ENCODE data around the gene WNT7A. TPM values are rescaled to one million over a fixed set of nuclear protein-coding genes. Genes with fewer than 3 reads are reported as not detected.

WNT7A gene
- total and polyA plus RNA-seq, 2 experiments from 2014 or later: not detected

DNA sequence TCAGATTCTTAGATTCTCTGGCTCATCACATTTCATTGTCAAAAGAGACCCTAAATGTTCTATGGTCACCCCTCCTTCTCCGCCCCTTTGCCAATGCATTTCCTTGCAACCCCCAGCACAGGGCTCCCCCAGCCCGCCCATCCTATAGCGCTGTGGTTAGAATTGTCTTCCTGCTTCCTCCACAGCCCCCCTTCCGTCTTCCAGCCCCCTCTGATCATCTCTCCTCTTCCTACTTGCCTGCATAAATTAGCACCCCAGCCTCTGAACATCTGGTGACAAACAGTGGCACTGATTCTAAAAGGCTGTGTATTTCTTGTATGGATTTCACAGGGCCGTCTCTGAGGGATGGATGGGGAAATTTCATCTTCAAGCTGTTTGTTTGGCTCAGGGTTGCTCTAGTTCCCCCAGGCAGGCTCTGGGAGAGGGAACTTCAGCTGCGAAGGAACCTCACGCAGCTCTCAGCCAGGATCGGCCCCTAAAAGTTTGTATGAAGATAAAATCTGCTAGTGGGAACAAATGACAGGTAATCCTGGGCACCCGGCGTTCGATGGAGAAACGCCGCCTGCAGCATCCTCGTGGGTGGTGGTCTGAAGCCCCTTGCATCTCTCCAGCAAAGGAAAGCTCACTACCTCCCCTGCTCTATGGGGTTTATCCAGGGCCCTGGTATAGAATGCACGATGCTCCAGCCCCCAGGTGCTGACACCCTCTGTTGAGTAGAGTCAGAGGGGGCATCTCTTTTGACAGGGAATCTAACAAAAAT lies 83.0 kb downstream of the WNT7A start:
- in situ Hi-C loops (cut with MboI): no loop called here
- no peak overlapping the region for H3K4me2 ChIP-seq (ENCODE audit: unreplicated experiment)
- no peak overlapping the region for H3K4me3 ChIP-seq
- no peak overlapping the region for H2AFZ ChIP-seq
- no peak overlapping the region for H3K9ac ChIP-seq
- no peak overlapping the region for H3K27ac ChIP-seq
- no peaks in the 10 kb centered on the region for H3K9me3 ChIP-seq (ENCODE audit: low read depth)
- no peaks in the 10 kb centered on the region for H3K36me3 ChIP-seq (ENCODE audit: low read depth)
- DNase-seq: no peak
- H4K20me1 ChIP-seq (ENCODE audit: insufficient read depth): no peaks in the 10 kb centered on the region
- no peaks in the 10 kb centered on the region for H3F3A ChIP-seq (ENCODE audit: insufficient read depth)
- peaks cover 30% of the 10 kb centered on the region for H3K27me3 ChIP-seq (replicated peaks; ENCODE audit: insufficient read depth)
- no peak for TF ChIP-seq EZH2 (IDR thresholded peaks at IDR 0.05; ENCODE audit: insufficient read depth, poor library complexity, severe bottlenecking)
- TF ChIP-seq EZH2phosphoT487 (IDR thresholded peaks at IDR 0.05; ENCODE audit: insufficient read depth, low read depth): no peak
- H3K9me2 ChIP-seq (ENCODE audit: insufficient read depth): no peaks in the 10 kb centered on the region
- WGBS, 2 experiments (ENCODE audit: low coverage in 1 of 2, low lambda C conversion rate in 2 of 2, missing lambda C conversion rate in 2 of 2): 18 to 27% methylated on average over 15 of the region's 15 CpGs
- H3K4me1 ChIP-seq (ENCODE audit: insufficient read depth): no peaks in the 10 kb centered on the region
- no peaks in the 10 kb centered on the region for H3K79me2 ChIP-seq (ENCODE audit: insufficient read depth)

DNA sequence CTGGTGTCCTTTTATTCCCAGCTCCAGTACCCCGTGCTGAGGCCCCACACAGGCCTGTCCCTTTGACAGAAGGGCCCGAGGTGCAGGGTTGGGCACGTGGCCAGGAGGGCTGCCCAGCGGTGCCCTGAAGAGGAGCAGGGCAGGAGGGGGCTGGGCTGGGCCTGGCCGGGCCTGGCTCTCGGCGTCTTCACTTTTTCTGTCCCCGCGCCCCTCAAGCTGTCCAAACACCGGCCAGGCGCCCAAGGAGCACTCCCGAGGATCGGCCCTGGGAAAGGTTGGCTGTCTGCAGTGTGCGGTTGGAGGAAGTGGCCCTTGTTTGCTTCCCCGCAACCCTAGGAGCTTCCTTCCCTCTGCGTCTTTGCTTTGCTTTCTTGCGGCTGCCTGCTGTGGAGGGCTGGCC lies 84.1 kb downstream of the WNT7A start:
- H3K4me1 ChIP-seq (ENCODE audit: insufficient read depth): no peaks in the 10 kb centered on the region
- no peaks in the 10 kb centered on the region for H3F3A ChIP-seq (ENCODE audit: insufficient read depth)
- H4K20me1 ChIP-seq (ENCODE audit: insufficient read depth): no peaks in the 10 kb centered on the region
- H3K9me3 ChIP-seq (ENCODE audit: low read depth): no peaks in the 10 kb centered on the region
- in situ Hi-C loops (cut with MboI): no loop called here
- H3K4me3 ChIP-seq: no peak overlapping the region
- no peak for TF ChIP-seq EZH2phosphoT487 (IDR thresholded peaks at IDR 0.05; ENCODE audit: insufficient read depth, low read depth)
- no peak for TF ChIP-seq EZH2 (IDR thresholded peaks at IDR 0.05; ENCODE audit: insufficient read depth, poor library complexity, severe bottlenecking)
- no peak overlapping the region for H3K27ac ChIP-seq
- no peaks in the 10 kb centered on the region for H3K9me2 ChIP-seq (ENCODE audit: insufficient read depth)
- H3K36me3 ChIP-seq (ENCODE audit: low read depth): no peaks in the 10 kb centered on the region
- no peaks in the 10 kb centered on the region for H3K79me2 ChIP-seq (ENCODE audit: insufficient read depth)
- no peak overlapping the region for H3K4me2 ChIP-seq (ENCODE audit: unreplicated experiment)
- peaks cover 30% of the 10 kb centered on the region for H3K27me3 ChIP-seq (replicated peaks; ENCODE audit: insufficient read depth)
- no peak overlapping the region for H2AFZ ChIP-seq
- DNase-seq: no peak
- no peak overlapping the region for H3K9ac ChIP-seq
- WGBS, 2 experiments (ENCODE audit: low coverage in 1 of 2, low lambda C conversion rate in 2 of 2, missing lambda C conversion rate in 2 of 2): 55 to 64% methylated on average over 16 to 17 of the region's 17 CpGs

DNA sequence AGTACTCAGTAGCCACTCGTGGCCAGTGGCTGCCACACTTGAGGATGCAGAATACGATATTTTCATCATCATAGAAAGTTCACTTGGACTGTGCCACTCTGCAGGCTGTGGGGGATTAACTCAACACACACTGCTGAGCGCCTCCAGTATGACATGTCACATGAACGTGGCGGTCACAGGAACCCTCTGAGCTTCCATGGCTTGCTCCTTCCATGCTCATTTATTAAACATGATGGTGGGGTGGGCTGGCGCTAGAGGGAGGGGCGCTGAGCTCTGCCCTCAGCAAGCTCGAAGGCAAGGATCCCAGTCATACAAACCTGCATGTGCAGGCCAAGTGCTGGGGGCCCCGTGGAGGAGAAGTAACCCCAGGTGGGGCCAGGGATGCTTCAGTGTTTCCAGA lies 85.5 kb downstream of the WNT7A start:
- 38 to 47% methylated on average over 9 of the region's 9 CpGs for WGBS, 2 experiments (ENCODE audit: low coverage in 1 of 2, low lambda C conversion rate in 2 of 2, missing lambda C conversion rate in 2 of 2)
- no peaks in the 10 kb centered on the region for H3K9me3 ChIP-seq (ENCODE audit: low read depth)
- H3K36me3 ChIP-seq (ENCODE audit: low read depth): no peaks in the 10 kb centered on the region
- no peak for TF ChIP-seq EZH2 (IDR thresholded peaks at IDR 0.05; ENCODE audit: insufficient read depth, poor library complexity, severe bottlenecking)
- no peak for TF ChIP-seq EZH2phosphoT487 (IDR thresholded peaks at IDR 0.05; ENCODE audit: insufficient read depth, low read depth)
- no peaks in the 10 kb centered on the region for H3F3A ChIP-seq (ENCODE audit: insufficient read depth)
- H2AFZ ChIP-seq: no peak overlapping the region
- no peaks in the 10 kb centered on the region for H3K79me2 ChIP-seq (ENCODE audit: insufficient read depth)
- H3K4me2 ChIP-seq (ENCODE audit: unreplicated experiment): no peak overlapping the region
- no peak for DNase-seq
- H3K9me2 ChIP-seq (ENCODE audit: insufficient read depth): no peaks in the 10 kb centered on the region
- no peaks in the 10 kb centered on the region for H3K4me1 ChIP-seq (ENCODE audit: insufficient read depth)
- H3K9ac ChIP-seq: no peak overlapping the region
- H3K27ac ChIP-seq: no peak overlapping the region
- no peaks in the 10 kb centered on the region for H4K20me1 ChIP-seq (ENCODE audit: insufficient read depth)
- in situ Hi-C loops (cut with MboI): no loop called here
- H3K27me3 ChIP-seq (replicated peaks; ENCODE audit: insufficient read depth): peaks cover 30% of the 10 kb centered on the region
- H3K4me3 ChIP-seq: no peak overlapping the region

DNA sequence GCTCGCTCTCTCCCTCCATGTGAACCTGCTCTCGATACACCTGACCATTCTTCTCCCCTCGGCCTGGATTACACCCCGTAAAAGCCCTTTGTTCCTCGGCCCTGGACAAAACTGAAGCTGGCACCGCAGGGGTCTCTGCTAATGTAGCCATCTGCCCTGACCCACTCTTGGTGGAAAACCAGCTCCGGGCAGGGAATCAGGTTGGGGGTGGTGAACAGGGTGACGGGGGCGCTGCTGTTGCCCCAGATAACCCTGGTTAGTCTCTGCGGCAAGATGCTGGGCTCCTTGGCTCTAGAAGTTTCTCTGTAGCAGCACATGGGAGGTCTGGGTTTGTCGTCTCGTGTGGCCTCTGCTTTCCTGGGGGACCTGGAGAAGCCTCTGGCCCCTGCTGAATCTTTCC lies 86.4 kb downstream of the WNT7A start:
- TF ChIP-seq EZH2phosphoT487 (IDR thresholded peaks at IDR 0.05; ENCODE audit: insufficient read depth, low read depth) (no peak), EZH2 (IDR thresholded peaks at IDR 0.05; ENCODE audit: insufficient read depth, poor library complexity, severe bottlenecking) (no peak)
- peaks cover 30% of the 10 kb centered on the region for H3K27me3 ChIP-seq (replicated peaks; ENCODE audit: insufficient read depth)
- no peak for DNase-seq
- no peak overlapping the region for H2AFZ ChIP-seq
- no peak overlapping the region for H3K27ac ChIP-seq
- 47 to 55% methylated on average over 12 of the region's 12 CpGs for WGBS, 2 experiments (ENCODE audit: low coverage in 1 of 2, low lambda C conversion rate in 2 of 2, missing lambda C conversion rate in 2 of 2)
- no peaks in the 10 kb centered on the region for H3K9me2 ChIP-seq (ENCODE audit: insufficient read depth)
- no peaks in the 10 kb centered on the region for H3K36me3 ChIP-seq (ENCODE audit: low read depth)
- in situ Hi-C loops (cut with MboI): no loop called here
- H3F3A ChIP-seq (ENCODE audit: insufficient read depth): no peaks in the 10 kb centered on the region
- no peaks in the 10 kb centered on the region for H3K9me3 ChIP-seq (ENCODE audit: low read depth)
- H3K79me2 ChIP-seq (ENCODE audit: insufficient read depth): no peaks in the 10 kb centered on the region
- H3K4me2 ChIP-seq (ENCODE audit: unreplicated experiment): no peak overlapping the region
- H3K4me1 ChIP-seq (ENCODE audit: insufficient read depth): no peaks in the 10 kb centered on the region
- no peak overlapping the region for H3K9ac ChIP-seq
- no peak overlapping the region for H3K4me3 ChIP-seq
- no peaks in the 10 kb centered on the region for H4K20me1 ChIP-seq (ENCODE audit: insufficient read depth)
